HepG2 (cell line): ENCODE measurements around the gene ANKRD13C. TPM values are rescaled to one million over a fixed set of nuclear protein-coding genes. Genes with fewer than 3 reads are reported as not detected.

Source experiments
- AHR ChIP-seq: IDR thresholded peaks from 2 replicates; pipeline ENCODE4 v1.6.1; 2018; ENCODE audit warnings: missing genetic modification reagents, missing compliant biosample characterization
- ARID2 ChIP-seq: sonication (generic); formaldehyde crosslinking; IDR thresholded peaks from 2 replicates; pipeline ENCODE4 v1.8.1; 2022; ENCODE audit warnings: mild to moderate bottlenecking, missing genetic modification reagents, borderline replicate concordance
- ATAD3A ChIP-seq: sonication (generic); formaldehyde crosslinking; IDR thresholded peaks from 2 replicates; pipeline ENCODE4 v1.4.0; 2020; ENCODE audit warnings: missing genetic modification reagents
- BHLHE40 ChIP-seq: IDR thresholded peaks from 2 replicates; pipeline ENCODE4 v1.6.1; 2011; ENCODE audit warnings: low read length, improper control_type of control experiment
- CAMTA2 ChIP-seq: sonication (generic); formaldehyde crosslinking; IDR thresholded peaks from 2 replicates; pipeline ENCODE4 v1.4.0; 2020; ENCODE audit warnings: mild to moderate bottlenecking, missing genetic modification reagents, borderline replicate concordance
- CBX2 ChIP-seq, 2 experiments: fragments of 200-600 bp in 1 of 2; sonication (generic); formaldehyde crosslinking in 1 of 2; IDR thresholded peaks; 2 replicates each; pipeline versions ENCODE4 v1.7.0 to v1.8.1; 2018 to 2022; ENCODE audit warnings: low read depth in 2 of 2, low read length in 1 of 2, mild to moderate bottlenecking in 1 of 2, missing genetic modification reagents in 1 of 2
- CCAR2 ChIP-seq: fragments of 200-400 bp; formaldehyde crosslinking; optimal IDR thresholded peaks from 2 replicates; pipeline ENCODE3; 2018; ENCODE audit warnings: low read depth, mild to moderate bottlenecking, low read length, moderate library complexity
- FOXJ3 ChIP-seq: sonication (generic); formaldehyde crosslinking; IDR thresholded peaks from 2 replicates; pipeline ENCODE4 v1.4.0; 2020; ENCODE audit warnings: missing genetic modification reagents, mild to moderate bottlenecking, borderline replicate concordance
- HNRNPLL ChIP-seq: fragments of 200-400 bp; formaldehyde crosslinking; IDR thresholded peaks from 2 replicates; pipeline ENCODE4 v1.6.1; 2017; ENCODE audit warnings: mild to moderate bottlenecking, low read depth, low read length; ENCODE audit not compliant: poor library complexity, severe bottlenecking
- KDM1A ChIP-seq: IDR thresholded peaks from 2 replicates; pipeline ENCODE4 v1.6.1; 2016; ENCODE audit warnings: missing compliant biosample characterization
- NAIF1 ChIP-seq: sonication (generic); formaldehyde crosslinking; IDR thresholded peaks from 2 replicates; pipeline ENCODE4 v1.5.0; 2020; ENCODE audit warnings: mild to moderate bottlenecking, missing genetic modification reagents, borderline replicate concordance
- NKX3-1 ChIP-seq: sonication (generic); formaldehyde crosslinking; IDR thresholded peaks from 2 replicates; pipeline ENCODE4 v1.5.0; 2020; ENCODE audit warnings: missing genetic modification reagents
- NR1H2 ChIP-seq: sonication (generic); formaldehyde crosslinking; IDR thresholded peaks from 2 replicates; pipeline ENCODE4 v1.8.1; 2022; ENCODE audit warnings: low read depth, missing genetic modification reagents, borderline replicate concordance
- NR2C2 ChIP-seq: sonication (generic); formaldehyde crosslinking; IDR thresholded peaks from 2 replicates; pipeline ENCODE4 v1.4.0; 2020; ENCODE audit warnings: missing genetic modification reagents, mild to moderate bottlenecking, moderate library complexity, borderline replicate concordance
- RBFOX2 ChIP-seq: fragments of 200-400 bp; formaldehyde crosslinking; IDR thresholded peaks from 2 replicates; pipeline ENCODE4 v1.6.1; 2017; ENCODE audit warnings: low read depth, mild to moderate bottlenecking, low read length
- RBM22 ChIP-seq: fragments of 200-400 bp; formaldehyde crosslinking; optimal IDR thresholded peaks from 2 replicates; pipeline ENCODE3; 2017; ENCODE audit warnings: mild to moderate bottlenecking, low read length, moderate library complexity
- RXRA ChIP-seq: sonication (generic); formaldehyde crosslinking; IDR thresholded peaks from 2 replicates; pipeline ENCODE4 v1.5.1; 2020; ENCODE audit warnings: missing genetic modification reagents
- SIX4 ChIP-seq: sonication (generic); formaldehyde crosslinking; IDR thresholded peaks from 2 replicates; pipeline ENCODE4 v1.4.0; 2020; ENCODE audit warnings: missing genetic modification reagents
- SMAD3 ChIP-seq: sonication (generic); formaldehyde crosslinking; IDR thresholded peaks from 2 replicates; pipeline ENCODE4 v1.4.0; 2020; ENCODE audit warnings: missing genetic modification reagents
- TMF1 ChIP-seq: sonication (generic); formaldehyde crosslinking; IDR thresholded peaks from 2 replicates; pipeline ENCODE4 v1.8.1; 2022; ENCODE audit warnings: low read depth, missing genetic modification reagents
- TOPORS ChIP-seq: sonication (generic); formaldehyde crosslinking; IDR thresholded peaks from 2 replicates; pipeline ENCODE4 v1.8.0; 2023; ENCODE audit warnings: mild to moderate bottlenecking, missing genetic modification reagents
- YEATS4 ChIP-seq: sonication (generic); formaldehyde crosslinking; IDR thresholded peaks from 2 replicates; pipeline ENCODE4 v1.4.0; 2020; ENCODE audit warnings: missing genetic modification reagents, borderline replicate concordance
- ZNF350 ChIP-seq: sonication (generic); formaldehyde crosslinking; IDR thresholded peaks from 2 replicates; pipeline ENCODE4 v1.4.0; 2020; ENCODE audit warnings: mild to moderate bottlenecking, low read depth, missing genetic modification reagents, borderline replicate concordance
- ZNF431 ChIP-seq: sonication (generic); formaldehyde crosslinking; IDR thresholded peaks from 2 replicates; pipeline ENCODE4 v1.9.0; 2022; ENCODE audit warnings: missing genetic modification reagents, low read depth, mild to moderate bottlenecking, borderline replicate concordance
- ZNF567 ChIP-seq: sonication (generic); formaldehyde crosslinking; IDR thresholded peaks from 2 replicates; pipeline ENCODE4 v1.8.1; 2023; ENCODE audit warnings: mild to moderate bottlenecking, missing genetic modification reagents, borderline replicate concordance
- ZNF7 ChIP-seq: IDR thresholded peaks from 2 replicates; pipeline ENCODE4 v1.6.1; 2016; ENCODE audit warnings: missing biosample characterization, missing genetic modification reagents
- ZSCAN30 ChIP-seq: sonication (generic); formaldehyde crosslinking; IDR thresholded peaks from 2 replicates; pipeline ENCODE4 v1.5.0; 2020; ENCODE audit warnings: mild to moderate bottlenecking, missing genetic modification reagents
- polyA plus RNA-seq, 8 experiments: library from polyadenylated mRNA; depleted of rRNA in 3 of 8; stranded (reverse) in 7 of 8; unstranded in 1 of 8; fragments of >200 nt; fragmentation: Illumina TruSeq in 4 of 8; extraction: Trizol in 4 of 8; gene quantifications; 2 replicates each; pipeline versions ENCODE4 v1.2.1 to v1.2.3, GENCODE V29; 2011 to 2016; ENCODE audit warnings: low read depth in 4 of 8, missing spikeins in 1 of 8, mixed read lengths in 1 of 8; ENCODE audit not compliant: insufficient read depth in 1 of 8
- total RNA-seq, 5 experiments: library from RNA; depleted of rRNA; stranded (reverse); fragments of >200 nt; fragmentation: Illumina TruSeq; extraction: Trizol; gene quantifications; 2 replicates each; pipeline ENCODE4 v1.2.3, GENCODE V29; 2016; ENCODE audit warnings: low read depth in 1 of 5
- TF ChIP-seq, protein P1 (sequence below): sonication (generic); formaldehyde crosslinking; IDR thresholded peaks from 2 replicates; pipeline ENCODE4 v1.8.0; 2022; ENCODE audit warnings: missing genetic modification reagents, mild to moderate bottlenecking, borderline replicate concordance
- TF ChIP-seq, protein P2 (sequence below): sonication (generic); formaldehyde crosslinking; IDR thresholded peaks from 2 replicates; pipeline ENCODE4 v1.4.0; 2020; ENCODE audit warnings: mild to moderate bottlenecking, missing genetic modification reagents
- TF ChIP-seq, protein P3 (sequence below): sonication (generic); formaldehyde crosslinking; IDR thresholded peaks from 2 replicates; pipeline ENCODE4 v1.5.0; 2020; ENCODE audit warnings: missing genetic modification reagents

ANKRD13C gene
- total and polyA plus RNA-seq, 2 of the 13 experiments (the other 11 are each of a cell fraction or from before 2014, with no cell fraction given) = 6.2 to 17.6 TPM

DNA sequence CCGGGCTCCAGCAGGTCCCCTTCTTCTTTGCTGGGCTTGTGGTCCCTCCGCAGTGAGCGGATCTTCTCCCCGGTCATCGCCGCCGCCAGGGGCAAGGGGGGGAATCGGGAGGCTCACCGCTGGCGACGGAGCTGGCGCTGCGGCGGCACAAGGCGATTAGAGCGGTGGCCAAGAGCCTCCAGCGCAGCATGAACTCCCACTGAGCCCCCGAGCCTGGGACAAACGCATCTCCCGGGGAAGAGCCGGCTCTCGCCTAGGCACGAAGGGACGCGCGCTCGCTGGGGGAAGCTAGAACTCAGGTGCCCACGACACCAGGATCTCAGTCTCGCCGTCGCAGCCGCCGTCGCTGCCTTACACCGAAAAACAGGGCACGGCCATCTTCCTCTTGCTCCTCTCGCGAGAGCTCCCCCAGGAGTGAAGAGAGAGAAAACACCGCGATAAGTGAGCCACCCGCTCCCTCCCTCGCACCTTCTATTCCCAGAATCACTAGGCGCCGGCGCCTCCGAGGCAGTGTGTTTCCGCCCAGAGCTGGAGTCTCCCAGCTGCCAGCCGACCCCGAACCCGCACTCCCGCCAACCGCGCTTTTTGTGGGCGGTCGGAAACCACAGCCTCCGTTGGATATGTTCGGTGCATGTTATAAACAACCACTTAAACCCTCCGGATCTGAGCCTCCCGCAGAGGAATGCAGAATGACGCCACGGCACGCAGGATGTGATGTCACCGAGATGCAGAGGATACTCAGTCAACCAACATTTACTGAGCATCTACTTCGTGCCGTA, at the start of gene ANKRD13C (continued):
- TF ChIP-seq, protein P1, sequence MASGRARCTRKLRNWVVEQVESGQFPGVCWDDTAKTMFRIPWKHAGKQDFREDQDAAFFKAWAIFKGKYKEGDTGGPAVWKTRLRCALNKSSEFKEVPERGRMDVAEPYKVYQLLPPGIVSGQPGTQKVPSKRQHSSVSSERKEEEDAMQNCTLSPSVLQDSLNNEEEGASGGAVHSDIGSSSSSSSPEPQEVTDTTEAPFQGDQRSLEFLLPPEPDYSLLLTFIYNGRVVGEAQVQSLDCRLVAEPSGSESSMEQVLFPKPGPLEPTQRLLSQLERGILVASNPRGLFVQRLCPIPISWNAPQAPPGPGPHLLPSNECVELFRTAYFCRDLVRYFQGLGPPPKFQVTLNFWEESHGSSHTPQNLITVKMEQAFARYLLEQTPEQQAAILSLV (CRISPR knock-in tag) = no peak; the same call in 1 of the 2 replicates
- TF ChIP-seq ATAD3A (CRISPR knock-in tag) = no peak
- TF ChIP-seq NAIF1 (CRISPR knock-in tag) = peak; percentile 67; the same call in 1 of the 2 replicates
- TF ChIP-seq KDM1A = peak; percentile 97
- no peak for TF ChIP-seq CCAR2
- no peak for TF ChIP-seq NKX3-1
- no peak; the same call in 1 of the 2 replicates for TF ChIP-seq ZNF567 (CRISPR knock-in tag)
- TF ChIP-seq, protein P2, sequence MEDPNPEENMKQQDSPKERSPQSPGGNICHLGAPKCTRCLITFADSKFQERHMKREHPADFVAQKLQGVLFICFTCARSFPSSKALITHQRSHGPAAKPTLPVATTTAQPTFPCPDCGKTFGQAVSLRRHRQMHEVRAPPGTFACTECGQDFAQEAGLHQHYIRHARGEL (CRISPR knock-in tag) = 0 out of 2 replicates have a peak, but pooled peaks have one; percentile 59
- no peak for TF ChIP-seq CBX2 (IDR thresholded peaks at IDR 0.05; ENCODE audit: low read depth, low read length)
- 0 out of 2 replicates have a peak, but pooled peaks have one; percentile 77 for TF ChIP-seq CBX2 (CRISPR knock-in tag; IDR thresholded peaks at IDR 0.05; ENCODE audit: low read depth)
- 0 out of 2 replicates have a peak, but pooled peaks have one; percentile 22 for TF ChIP-seq SIX4 (CRISPR knock-in tag)
- TF ChIP-seq ZSCAN30 (CRISPR knock-in tag) = no peak
- no peak for TF ChIP-seq AHR (CRISPR knock-in tag)
- TF ChIP-seq HNRNPLL = peak; percentile 95
- TF ChIP-seq, protein P3, sequence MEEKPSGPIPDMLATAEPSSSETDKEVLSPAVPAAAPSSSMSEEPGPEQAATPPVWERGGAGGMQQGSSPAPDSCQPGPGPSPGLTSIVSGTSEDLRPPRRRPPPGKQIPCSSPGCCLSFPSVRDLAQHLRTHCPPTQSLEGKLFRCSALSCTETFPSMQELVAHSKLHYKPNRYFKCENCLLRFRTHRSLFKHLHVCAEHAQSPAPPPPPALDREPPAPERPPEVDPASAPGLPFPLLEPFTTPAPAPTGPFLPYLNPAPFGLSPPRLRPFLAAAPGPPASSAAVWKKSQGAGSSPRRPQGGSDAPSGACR (CRISPR knock-in tag) = peak; percentile 86
- no peak for TF ChIP-seq ZNF7 (CRISPR knock-in tag)
- TF ChIP-seq NR1H2 = no peak
- TF ChIP-seq SMAD3 (CRISPR knock-in tag) = peak; percentile 20
- TF ChIP-seq RXRA (CRISPR knock-in tag) = peak; percentile 65
- TF ChIP-seq ZNF350 (CRISPR knock-in tag) = peak; percentile 76
- TF ChIP-seq NR2C2 = peak; percentile 37; the same call in 1 of the 2 replicates
- TF ChIP-seq ZNF431 (CRISPR knock-in tag) = no peak
- TF ChIP-seq FOXJ3 (CRISPR knock-in tag) = 0 out of 2 replicates have a peak, but pooled peaks have one; percentile 40
- peak; percentile 88 for TF ChIP-seq CAMTA2 (CRISPR knock-in tag)
- peak; percentile 95 for TF ChIP-seq RBFOX2
- no peak for TF ChIP-seq BHLHE40
- peak; percentile 86 for TF ChIP-seq TOPORS (CRISPR knock-in tag)
- TF ChIP-seq TMF1 (CRISPR knock-in tag) = no peak
- no peak for TF ChIP-seq RBM22
- TF ChIP-seq ARID2 = no peak; the same call in 1 of the 2 replicates
- TF ChIP-seq YEATS4 (CRISPR knock-in tag) = peak; percentile 82
